IPS-15b (cell line): ENCODE data around the gene PSMD5.

ENCODE experiments used
- H3K27me3 ChIP-seq: one replicate; pipeline ENCODE4 v1.6.1; 2013; ENCODE audit warnings: low read length; ENCODE audit not compliant: control insufficient read depth, insufficient read depth
- H3K36me3 ChIP-seq: one replicate; pipeline ENCODE4 v1.6.1; 2013; ENCODE audit warnings: low read length; ENCODE audit not compliant: control insufficient read depth, insufficient read depth
- H3K4me1 ChIP-seq: one replicate; pipeline ENCODE4 v1.6.1; 2013; ENCODE audit warnings: mild to moderate bottlenecking, low read length; ENCODE audit not compliant: control insufficient read depth, insufficient read depth
- H3K4me3 ChIP-seq: one replicate; pipeline ENCODE4 v1.5.1; 2013; ENCODE audit warnings: low read depth, low read length
- H3K9ac ChIP-seq: one replicate; pipeline ENCODE4 v1.6.1; 2013; ENCODE audit warnings: low read depth, mild to moderate bottlenecking, low read length
- H3K9me3 ChIP-seq: one replicate; pipeline ENCODE4 v1.6.1; 2013; ENCODE audit warnings: mild to moderate bottlenecking, low read length; ENCODE audit not compliant: control insufficient read depth, insufficient read depth

PSMD5 gene

GRCh38 chr9:120872791-120873502 lies 30.2 kb upstream of the PSMD5 start:
- Histone ChIP-seq H3K27me3 (peaks cover 3% of the 10 kb centered on the region), H3K36me3 (no peaks in the 10 kb centered on the region), H3K4me3 (no peak overlapping the region), H3K9me3 (no peaks in the 10 kb centered on the region), H3K4me1 (peaks cover 28% of the 10 kb centered on the region), H3K9ac (no peak overlapping the region)

DNA sequence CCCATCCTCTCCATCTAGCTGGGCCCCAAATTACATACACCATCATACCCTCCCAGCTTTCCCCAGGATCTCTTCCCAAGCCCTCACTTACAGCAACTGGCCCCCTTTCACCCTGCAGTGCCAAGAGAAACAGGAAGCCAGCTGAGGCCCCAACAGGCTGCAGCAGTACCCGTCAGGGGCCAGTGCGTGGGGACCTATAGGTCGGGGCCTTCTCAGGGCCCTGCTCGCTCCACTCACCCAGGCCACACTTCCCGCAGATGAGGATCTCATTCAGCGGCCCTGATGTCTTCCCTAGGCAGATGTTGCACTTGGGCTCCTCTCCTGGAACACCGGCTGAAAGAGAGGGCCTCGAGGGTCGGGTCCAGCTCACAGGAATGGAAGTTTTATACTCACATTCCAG lies 27.5 kb upstream of the PSMD5 start:
- Histone ChIP-seq H3K27me3 (no peaks in the 10 kb centered on the region), H3K9ac (no peak overlapping the region)

DNA sequence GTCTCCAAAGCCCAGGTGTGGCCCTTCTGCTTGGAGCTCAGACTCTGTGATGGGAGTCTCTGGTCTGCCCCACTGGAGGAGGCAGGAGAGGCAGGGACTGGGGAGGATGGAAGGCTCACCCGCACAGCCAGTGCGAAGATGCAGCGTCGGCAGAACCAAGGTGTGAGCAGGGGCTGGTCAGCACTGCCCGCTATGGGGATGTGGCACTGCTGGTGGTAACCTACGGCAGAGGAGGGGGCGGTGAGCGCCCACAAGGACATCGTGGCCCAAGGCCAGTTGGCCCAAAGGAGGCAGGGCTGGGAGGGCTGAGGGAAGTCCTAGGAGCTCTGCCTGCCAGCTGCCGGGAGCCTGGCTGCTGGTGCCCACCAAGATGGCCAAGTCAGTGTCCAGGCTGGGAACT lies 27.0 kb upstream of the PSMD5 start:
- Histone ChIP-seq H3K4me1 (peaks cover 16% of the 10 kb centered on the region), H3K36me3 (peaks cover 5% of the 10 kb centered on the region), H3K27me3 (no peaks in the 10 kb centered on the region), H3K9ac (no peak overlapping the region), H3K4me3 (no peak overlapping the region), H3K9me3 (no peaks in the 10 kb centered on the region)

More for the DNA sequence above, 27.5 kb upstream of the PSMD5 start:
- peaks cover 5% of the 10 kb centered on the region for H3K36me3 ChIP-seq
- H3K4me1 ChIP-seq = peaks cover 17% of the 10 kb centered on the region
- no peaks in the 10 kb centered on the region for H3K9me3 ChIP-seq
- H3K4me3 ChIP-seq = no peak overlapping the region

DNA sequence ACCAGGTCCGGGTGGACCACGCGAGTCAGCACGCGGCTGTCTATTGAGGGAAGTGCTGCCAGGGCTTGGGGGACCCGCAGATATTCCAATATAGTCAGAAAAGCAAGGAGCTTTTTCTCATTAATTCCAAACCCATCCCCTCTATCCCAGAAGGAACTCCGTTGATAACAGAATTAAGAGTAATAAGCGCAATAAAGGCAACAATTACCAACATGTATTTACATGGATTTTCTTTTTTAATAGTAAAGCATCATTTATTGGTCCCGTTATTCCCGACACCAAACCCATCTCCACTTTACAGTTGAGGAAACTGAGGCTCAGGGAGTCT lies 26.6 kb upstream of the PSMD5 start:
- Histone ChIP-seq H3K9ac (no peak overlapping the region), H3K4me3 (peak overlapping the region; percentile 70), H3K36me3 (peaks cover 5% of the 10 kb centered on the region), H3K27me3 (no peaks in the 10 kb centered on the region), H3K4me1 (peaks cover 15% of the 10 kb centered on the region), H3K9me3 (no peaks in the 10 kb centered on the region)

DNA sequence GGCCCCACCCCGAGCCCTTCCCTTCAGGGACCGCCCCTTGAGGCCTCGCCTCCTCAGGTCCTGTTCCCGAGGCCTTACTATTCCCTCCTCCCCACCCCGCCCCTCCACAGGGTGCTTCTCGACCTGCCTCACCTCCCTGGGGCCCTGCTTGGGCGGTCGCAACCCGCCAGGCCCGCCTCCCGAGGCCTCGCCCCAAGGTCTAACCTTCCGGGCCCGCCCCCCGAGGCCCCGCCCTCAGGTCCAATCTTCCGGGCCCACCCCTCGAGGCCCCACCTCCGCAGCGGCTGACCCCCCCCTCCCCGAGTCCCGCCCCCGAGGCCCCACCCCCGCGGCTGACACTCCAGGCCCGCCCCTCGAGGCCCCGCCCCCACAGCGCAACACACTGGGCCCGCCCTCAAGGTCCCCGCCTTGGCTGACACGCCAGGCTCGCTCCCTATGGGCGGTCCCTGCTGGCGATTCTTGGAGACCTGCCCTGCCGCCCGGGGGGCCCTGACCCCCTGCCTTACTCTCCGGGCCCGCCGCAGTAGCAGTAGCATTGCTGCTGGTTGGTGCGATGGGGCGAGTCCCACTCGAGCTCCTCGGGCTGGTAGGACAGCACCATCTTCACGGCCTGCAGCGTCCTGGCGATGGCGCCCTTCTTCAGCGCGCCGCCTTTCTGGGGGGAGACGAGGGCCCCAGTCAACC lies 26.1 kb upstream of the PSMD5 start:
- H3K36me3 ChIP-seq = peaks cover 8% of the 10 kb centered on the region
- no peaks in the 10 kb centered on the region for H3K27me3 ChIP-seq
- peaks cover 10% of the 10 kb centered on the region for H3K4me1 ChIP-seq
- H3K9me3 ChIP-seq = no peaks in the 10 kb centered on the region
- H3K9ac ChIP-seq = no peak overlapping the region
- peak overlapping the region; percentile 70 for H3K4me3 ChIP-seq

DNA sequence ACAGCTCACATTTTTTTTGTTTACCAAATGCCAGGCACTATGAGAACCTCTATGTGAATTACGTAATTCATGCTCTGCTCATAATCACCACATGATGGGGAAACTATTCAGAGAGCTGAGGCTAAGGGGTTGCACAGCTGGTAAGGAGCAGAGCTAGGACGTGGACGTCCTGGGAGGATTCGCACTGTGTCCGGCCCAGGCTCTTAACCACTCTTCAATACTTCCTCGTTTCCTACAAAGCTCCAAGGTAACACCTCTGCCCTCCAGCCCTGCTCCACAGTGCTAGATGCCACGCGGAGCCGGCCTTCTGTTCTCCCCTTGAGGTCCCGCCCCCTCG lies 25.6 kb upstream of the PSMD5 start:
- H3K9me3 ChIP-seq = no peaks in the 10 kb centered on the region
- peaks cover 7% of the 10 kb centered on the region for H3K4me1 ChIP-seq
- H3K36me3 ChIP-seq = peaks cover 11% of the 10 kb centered on the region
- no peaks in the 10 kb centered on the region for H3K27me3 ChIP-seq
- H3K9ac ChIP-seq = no peak overlapping the region
- peak overlapping the region; percentile 48 for H3K4me3 ChIP-seq

GRCh38 chr9:120867676-120868338 lies 25.1 kb upstream of the PSMD5 start:
- Histone ChIP-seq H3K36me3 (peaks cover 12% of the 10 kb centered on the region), H3K4me1 (peaks cover 2% of the 10 kb centered on the region), H3K9me3 (no peaks in the 10 kb centered on the region), H3K9ac (no peak overlapping the region), H3K4me3 (peak overlapping the region; percentile 48), H3K27me3 (no peaks in the 10 kb centered on the region)

DNA sequence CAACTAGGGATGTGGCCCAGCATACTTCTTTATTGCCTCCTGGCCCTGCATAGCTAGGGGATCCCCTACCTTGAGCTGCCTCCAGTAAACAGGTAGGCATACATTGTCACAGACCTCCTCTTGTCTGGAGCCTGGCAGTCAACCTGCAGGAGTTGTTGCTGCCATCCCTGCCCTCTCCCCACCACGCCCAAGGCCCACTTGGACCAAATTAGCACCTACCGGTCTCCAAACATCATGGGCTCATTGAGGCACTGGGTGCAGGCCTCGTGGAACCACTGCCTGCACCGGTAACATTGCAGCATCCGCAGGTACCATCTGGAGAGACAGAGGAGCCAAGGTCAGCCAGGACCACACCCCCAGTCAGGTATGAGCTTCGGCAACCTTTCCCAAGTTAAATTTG lies 23.9 kb upstream of the PSMD5 start:
- no peaks in the 10 kb centered on the region for H3K27me3 ChIP-seq
- H3K9ac ChIP-seq = no peak overlapping the region
- H3K36me3 ChIP-seq = peaks cover 16% of the 10 kb centered on the region
- H3K4me3 ChIP-seq = no peak overlapping the region
- H3K9me3 ChIP-seq = no peaks in the 10 kb centered on the region
- no peaks in the 10 kb centered on the region for H3K4me1 ChIP-seq

DNA sequence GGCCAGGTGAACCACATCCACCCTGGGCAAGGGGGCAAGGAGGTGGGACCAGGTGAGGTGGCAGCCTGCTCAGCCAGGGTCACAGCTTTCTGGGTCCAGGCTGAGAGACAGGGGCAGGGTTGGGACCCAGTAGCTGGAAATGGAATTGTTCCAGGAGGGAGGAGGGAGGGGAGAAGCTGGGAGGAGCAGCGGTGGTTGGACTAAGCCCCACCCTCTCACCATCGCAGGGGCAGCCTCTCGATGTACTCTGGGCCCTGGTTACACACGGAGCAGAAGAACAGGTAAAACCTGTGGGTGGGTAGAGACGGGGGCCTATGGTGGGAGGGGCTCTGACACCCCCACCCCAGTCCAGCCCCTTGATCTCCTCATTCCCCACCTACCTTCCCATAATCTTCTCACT lies 23.1 kb upstream of the PSMD5 start:
- no peaks in the 10 kb centered on the region for H3K27me3 ChIP-seq
- peaks cover 22% of the 10 kb centered on the region for H3K36me3 ChIP-seq
- H3K9ac ChIP-seq = no peak overlapping the region

GRCh38 chr9:120865176-120865575 lies 22.5 kb upstream of the PSMD5 start:
- H3K4me1 ChIP-seq = no peaks in the 10 kb centered on the region
- no peaks in the 10 kb centered on the region for H3K9me3 ChIP-seq
- no peak overlapping the region for H3K9ac ChIP-seq
- H3K27me3 ChIP-seq = no peaks in the 10 kb centered on the region
- no peak overlapping the region for H3K4me3 ChIP-seq
- H3K36me3 ChIP-seq = peaks cover 25% of the 10 kb centered on the region

More for the DNA sequence above, 23.1 kb upstream of the PSMD5 start:
- Histone ChIP-seq H3K4me3 (no peak overlapping the region), H3K4me1 (no peaks in the 10 kb centered on the region), H3K9me3 (no peaks in the 10 kb centered on the region)

GRCh38 chr9:120864719-120865118 lies 22.0 kb upstream of the PSMD5 start:
- Histone ChIP-seq H3K9ac (no peak overlapping the region), H3K9me3 (no peaks in the 10 kb centered on the region), H3K27me3 (no peaks in the 10 kb centered on the region), H3K4me1 (no peaks in the 10 kb centered on the region), H3K36me3 (peaks cover 25% of the 10 kb centered on the region), H3K4me3 (no peak overlapping the region)

DNA sequence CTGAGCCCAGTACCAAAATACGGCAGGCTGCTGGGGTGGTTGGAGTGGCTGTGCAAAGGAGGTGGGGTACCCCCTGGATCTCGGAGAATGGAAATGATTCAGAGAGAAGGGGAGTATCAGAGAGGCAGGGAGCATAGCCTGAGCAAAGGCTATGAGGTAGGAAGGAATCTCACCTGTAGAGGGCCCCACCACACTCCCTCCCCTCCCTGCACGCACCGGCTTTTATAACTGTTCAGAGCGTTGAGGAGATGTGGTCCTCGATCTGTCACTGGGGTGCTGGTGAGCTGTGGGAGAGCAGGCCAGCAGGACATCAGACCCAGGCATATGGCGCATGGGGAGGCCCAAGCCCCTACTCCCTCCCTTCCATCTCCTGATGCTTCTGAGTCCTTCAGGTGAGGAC lies 21.1 kb upstream of the PSMD5 start:
- Histone ChIP-seq H3K36me3 (peaks cover 25% of the 10 kb centered on the region), H3K9me3 (no peaks in the 10 kb centered on the region), H3K4me1 (no peaks in the 10 kb centered on the region), H3K27me3 (no peaks in the 10 kb centered on the region), H3K9ac (no peak overlapping the region), H3K4me3 (no peak overlapping the region)
